ENCODE measurements around the gene HCFC1R1. TPM values are rescaled to one million over a fixed set of nuclear protein-coding genes. Genes with fewer than 3 reads are reported as not detected.

HCFC1R1 gene
- total RNA-seq, 1 experiment from 2014 or later = 60.0 TPM

GRCh38 chr16:3013491-3013951 is 10.2 kb downstream of the HCFC1R1 start:
- RAD21 ChIA-PET (ENCODE audit: low non-redundant PET in 1 of 2, low total read pairs in 2 of 2, uncharacterized antibody in 2 of 2, unreplicated experiment in 2 of 2) = no interaction called here
- intact Hi-C loops (cut with micrococcal nuclease) = no loop called here
- no peak for TF ChIP-seq POLR2AphosphoS5 (IDR thresholded peaks at IDR 0.05; ENCODE audit: low read depth, low read length)
- TF ChIP-seq POLR2A (IDR thresholded peaks at IDR 0.05; ENCODE audit: borderline replicate concordance, extremely low read depth, insufficient read depth, insufficient read length) = no peak
- TF ChIP-seq FOSL1 (IDR thresholded peaks at IDR 0.05; ENCODE audit: low read depth) = no peak
- TF ChIP-seq ZNF274 (IDR thresholded peaks at IDR 0.05; ENCODE audit: low read depth, low read length) = no peak
- TF ChIP-seq ZFX (IDR thresholded peaks at IDR 0.05) = 0 out of 2 replicates have a peak, but pooled peaks have one; percentile 25
- no peak for TF ChIP-seq SRF (IDR thresholded peaks at IDR 0.05; ENCODE audit: low read depth)
- TF ChIP-seq CTCF (IDR thresholded peaks at IDR 0.05 in 2 of 3, conservative IDR thresholded peaks at IDR 0.05 in 1 of 3; ENCODE audit: borderline replicate concordance in 1 of 3, insufficient read depth in 1 of 3, low read depth in 2 of 3, low read length in 2 of 3) = peak in 1 of 3 experiments; percentile 8; a peak in 1 of 6 replicates
- Histone ChIP-seq H4K20me1 (ENCODE audit: insufficient read depth) (no peaks in the 10 kb centered on the region), H3K4me3 (replicated peaks in 1 of 2; ENCODE audit: low read depth in 1 of 2, low read length in 2 of 2) (peak overlapping the region in 1 of 2 experiments; percentile 22; a peak in 1 of 4 replicates), H3K4me2 (ENCODE audit: low read length) (peak overlapping the region; percentile 79), H3K27me3 (ENCODE audit: insufficient read depth, low read length) (no peaks in the 10 kb centered on the region), H3K79me2 (ENCODE audit: insufficient read depth, low read length) (no peaks in the 10 kb centered on the region), H3K4me1 (ENCODE audit: control insufficient read depth in 1 of 2, insufficient read depth in 2 of 2, low read length in 2 of 2) (peaks cover 52 to 84% of the 10 kb centered on the region in 2 experiments), H3K36me3 (ENCODE audit: control insufficient read depth in 1 of 2, insufficient read depth in 2 of 2, low read length in 2 of 2) (no peaks in the 10 kb centered on the region), H3K9me2 (ENCODE audit: insufficient read depth) (no peaks in the 10 kb centered on the region), H3K27ac (ENCODE audit: low read depth, low read length) (peak overlapping the region; percentile 37; the same call in 1 of the 2 replicates), H3K9me3 (ENCODE audit: control insufficient read depth in 1 of 2, insufficient read depth in 1 of 2, low read depth in 1 of 2, low read length in 2 of 2) (no peaks in the 10 kb centered on the region), H2AFZ (ENCODE audit: low read depth, low read length, poor library complexity, severe bottlenecking) (no peak overlapping the region), H3K9ac (ENCODE audit: low read length) (peak overlapping the region; percentile 48)
- CTCF ChIA-PET = interaction anchor here (1.0 kb wide), 1 partner anchor 10 kb away, joined by 3 read pairs; no protein-coding TSS in a partner anchor
- POLR2A ChIA-PET = interaction anchor here (1.0 kb wide), 1 partner anchor 9 kb away, joined by 5 read pairs; no protein-coding TSS in a partner anchor
- DNase-seq (ENCODE audit: low read depth, low spot score) = no peak
- BruUV-seq (replicated peaks) = no TSS peak
- peak; percentile 35 for ATAC-seq

Measured in HCT116 (cell line).